ENCODE data around the gene ADCY3. TPM values are rescaled to one million over a fixed set of nuclear protein-coding genes. Genes with fewer than 3 reads are reported as not detected.

The ADCY3 gene
- total RNA-seq, 1 experiment from 2014 or later: 39.5 TPM

DNA sequence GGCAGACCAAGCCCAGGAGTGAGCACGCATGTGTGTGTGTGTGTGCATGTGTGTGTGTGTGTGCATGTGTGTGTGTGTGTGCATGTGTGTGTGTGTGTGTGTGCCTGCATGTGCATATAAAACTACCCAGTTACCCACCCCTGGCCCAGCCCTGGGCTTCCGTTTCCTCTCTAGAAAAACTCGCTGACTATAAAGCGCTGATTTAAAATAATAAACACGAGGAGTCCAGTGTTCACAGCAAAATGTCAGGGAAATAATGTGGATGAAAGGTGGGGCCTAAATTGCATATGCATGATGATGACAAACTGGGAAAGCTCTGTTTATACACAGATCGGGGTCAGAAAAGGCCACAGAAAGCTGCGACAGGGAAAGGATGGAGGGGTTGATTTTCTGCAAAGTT lies 7.5 kb downstream of the ADCY3 start:
- H3K27ac Mint-ChIP-seq: no peak overlapping the region
- Histone ChIP-seq H2BK5ac (ENCODE audit: insufficient read length, low read length) (no peak overlapping the region), H3K79me2 (ENCODE audit: insufficient read depth, low read length) (peaks cover 2% of the 10 kb centered on the region; the same call in 1 of the 2 replicates), H3K18ac (ENCODE audit: insufficient read length, low read depth, low read length) (no peak overlapping the region), H4K5ac (ENCODE audit: insufficient read length, low read depth, low read length) (no peak overlapping the region), H2AFZ (ENCODE audit: low read length) (no peak overlapping the region), H2BK120ac (ENCODE audit: low read depth, low read length, poor library complexity, severe bottlenecking) (no peak overlapping the region), H3K23ac (ENCODE audit: insufficient read length, low read depth, low read length) (no peak overlapping the region), H3K56ac (ENCODE audit: insufficient read length, low read depth, low read length) (no peak overlapping the region), H3K14ac (ENCODE audit: insufficient read depth, low read length) (no peak overlapping the region), H4K20me1 (ENCODE audit: control insufficient read depth, insufficient read depth, insufficient read length) (no peaks in the 10 kb centered on the region), H3K4me1 (ENCODE audit: insufficient read depth, low read length) (no peaks in the 10 kb centered on the region), H2BK12ac (ENCODE audit: insufficient read length, low read depth, low read length) (no peak overlapping the region), H2BK15ac (ENCODE audit: low read depth, low read length) (no peak overlapping the region), H3K9ac (ENCODE audit: extremely low read depth, insufficient read length, low read length) (no peak overlapping the region), H3T11ph (ENCODE audit: low read length) (no peak overlapping the region), H4K91ac (ENCODE audit: insufficient read length, low read depth, low read length) (no peak overlapping the region), H3K79me1 (ENCODE audit: insufficient read depth, low read depth, low read length, poor library complexity, severe bottlenecking) (no peaks in the 10 kb centered on the region), H4K8ac (replicated peaks; ENCODE audit: insufficient read length, low read depth, low read length) (no peak overlapping the region), H3K4ac (ENCODE audit: low read depth, low read length) (no peak overlapping the region), H3K27ac (ENCODE audit: insufficient read length, low read depth, low read length) (no peak overlapping the region), H2BK20ac (ENCODE audit: low read depth, low read length, poor library complexity, severe bottlenecking) (no peak overlapping the region), H3K9me3 (ENCODE audit: control insufficient read depth, low read depth, low read length) (no peaks in the 10 kb centered on the region), H3K23me2 (ENCODE audit: insufficient read length, low read depth, low read length, poor library complexity, severe bottlenecking) (no peaks in the 10 kb centered on the region), H3K27me3 (ENCODE audit: insufficient read depth, low read length) (no peaks in the 10 kb centered on the region), H2AK5ac (ENCODE audit: insufficient read length, low read length) (no peak overlapping the region), H3K4me2 (ENCODE audit: insufficient read depth, insufficient read length, low read length) (no peak overlapping the region)
- peaks cover 21 to 36% (median 29%) of the 10 kb centered on the region in 3 experiments for H3K36me3 Mint-ChIP-seq (ENCODE audit: insufficient read depth in 1 of 3, low read depth in 3 of 3)
- WGBS (ENCODE audit: extremely low coverage, insufficient read length, low lambda C conversion rate): no CpG with 5 or more reads among the region's 7 CpGs
- peaks cover 7 to 13% of the 10 kb centered on the region in 2 experiments for H3K4me1 Mint-ChIP-seq
- no peak overlapping the region for H3K4me3 Mint-ChIP-seq
- no peak for DNase-seq
- H3K27me3 Mint-ChIP-seq (ENCODE audit: low read depth): no peaks in the 10 kb centered on the region; the same call in 1 of the 2 replicates
- no peak for TF ChIP-seq CTCF (conservative IDR thresholded peaks at IDR 0.05)
- peaks cover 0 to 7% of the 10 kb centered on the region in 2 experiments; a peak in 3 of 5 replicates for H3K9me3 Mint-ChIP-seq

Data from H9 (cell line).